ENCODE data around the gene VSTM2L. TPM values are rescaled to one million over a fixed set of nuclear protein-coding genes. Genes with fewer than 3 reads are reported as not detected.

The VSTM2L gene
- total RNA-seq, 2 experiments from 2014 or later, result not detected

- ChIA-PET CTCF (no interaction called here), POLR2A (no interaction called here)
- Mint-ChIP-seq H3K4me1 (no peaks in the 10 kb centered on the region), H3K9me3 (peaks cover 5% of the 10 kb centered on the region), H3K27me3 (peaks cover 19% of the 10 kb centered on the region), H3K4me3 (no peak overlapping the region), H3K36me3 (ENCODE audit: low read depth) (peaks cover 2% of the 10 kb centered on the region), H3K27ac (no peak overlapping the region)
- DNase-seq, result no peak
Measured at GRCh38 chr20:37968841-37969401, 66.0 kb downstream of the VSTM2L start.

GRCh38 chr20:37969949-37970855 is 67.3 kb downstream of the VSTM2L start:
- ChIA-PET CTCF (no interaction called here), POLR2A (no interaction called here)
- H3K36me3 Mint-ChIP-seq (ENCODE audit: low read depth), result peaks cover 2% of the 10 kb centered on the region
- no peak overlapping the region for H3K4me3 Mint-ChIP-seq
- no peak overlapping the region for H3K27ac Mint-ChIP-seq
- H3K27me3 Mint-ChIP-seq, result peaks cover 9% of the 10 kb centered on the region
- no peak for DNase-seq
- H3K4me1 Mint-ChIP-seq, result no peaks in the 10 kb centered on the region
- peaks cover 5% of the 10 kb centered on the region for H3K9me3 Mint-ChIP-seq

GRCh38 chr20:37970856-37971245 is 67.9 kb downstream of the VSTM2L start:
- ChIA-PET CTCF (no interaction called here), POLR2A (no interaction called here)
- H3K36me3 Mint-ChIP-seq (ENCODE audit: low read depth), result peaks cover 2% of the 10 kb centered on the region
- H3K4me3 Mint-ChIP-seq, result no peak overlapping the region
- peaks cover 5% of the 10 kb centered on the region for H3K9me3 Mint-ChIP-seq
- DNase-seq, result no peak
- H3K27me3 Mint-ChIP-seq, result peaks cover 8% of the 10 kb centered on the region
- no peak overlapping the region for H3K27ac Mint-ChIP-seq
- H3K4me1 Mint-ChIP-seq, result no peaks in the 10 kb centered on the region

- Mint-ChIP-seq H3K27ac (no peak overlapping the region), H3K36me3 (ENCODE audit: low read depth) (peaks cover 2% of the 10 kb centered on the region), H3K4me3 (no peak overlapping the region), H3K27me3 (peaks cover 4% of the 10 kb centered on the region), H3K4me1 (peaks cover 4% of the 10 kb centered on the region), H3K9me3 (no peaks in the 10 kb centered on the region)
- CTCF ChIA-PET, result no interaction called here
- POLR2A ChIA-PET, result no interaction called here
- no peak for DNase-seq
Measured at GRCh38 chr20:37971561-37972127, 68.7 kb downstream of the VSTM2L start.

GRCh38 chr20:37972256-37973058 is 69.5 kb downstream of the VSTM2L start:
- no peaks in the 10 kb centered on the region for H3K9me3 Mint-ChIP-seq
- H3K27me3 Mint-ChIP-seq, result no peaks in the 10 kb centered on the region
- ChIA-PET CTCF (no interaction called here), POLR2A (no interaction called here)
- no peak overlapping the region for H3K4me3 Mint-ChIP-seq
- H3K27ac Mint-ChIP-seq, result no peak overlapping the region
- H3K4me1 Mint-ChIP-seq, result peaks cover 8% of the 10 kb centered on the region
- H3K36me3 Mint-ChIP-seq (ENCODE audit: low read depth), result peaks cover 2% of the 10 kb centered on the region
- DNase-seq, result no peak

- DNase-seq, result no peak
- ChIA-PET POLR2A (no interaction called here), CTCF (no interaction called here)
- H3K4me1 Mint-ChIP-seq, result peaks cover 14% of the 10 kb centered on the region
- peaks cover 2% of the 10 kb centered on the region for H3K36me3 Mint-ChIP-seq (ENCODE audit: low read depth)
- no peaks in the 10 kb centered on the region for H3K9me3 Mint-ChIP-seq
- no peaks in the 10 kb centered on the region for H3K27me3 Mint-ChIP-seq
- H3K27ac Mint-ChIP-seq, result no peak overlapping the region
- no peak overlapping the region for H3K4me3 Mint-ChIP-seq
Measured at GRCh38 chr20:37973059-37973910, 70.4 kb downstream of the VSTM2L start.

- CTCF ChIA-PET, result interaction anchor here (0.6 kb wide), 1 partner anchor 412 kb away, joined by 3 read pairs; no protein-coding TSS in a partner anchor
- DNase-seq, result no peak
- Mint-ChIP-seq H3K4me1 (peaks cover 14% of the 10 kb centered on the region), H3K4me3 (no peak overlapping the region), H3K9me3 (no peaks in the 10 kb centered on the region), H3K27ac (no peak overlapping the region), H3K27me3 (no peaks in the 10 kb centered on the region), H3K36me3 (ENCODE audit: low read depth) (peaks cover 2% of the 10 kb centered on the region)
- POLR2A ChIA-PET, result no interaction called here
Measured at GRCh38 chr20:37976887-37977286, 74.0 kb downstream of the VSTM2L start.

GRCh38 chr20:37977338-37977737 is 74.4 kb downstream of the VSTM2L start:
- CTCF ChIA-PET, result no interaction called here
- no peak for DNase-seq
- no peaks in the 10 kb centered on the region for H3K27me3 Mint-ChIP-seq
- no peak overlapping the region for H3K27ac Mint-ChIP-seq
- peaks cover 3% of the 10 kb centered on the region for H3K36me3 Mint-ChIP-seq (ENCODE audit: low read depth)
- no peaks in the 10 kb centered on the region for H3K9me3 Mint-ChIP-seq
- peaks cover 14% of the 10 kb centered on the region for H3K4me1 Mint-ChIP-seq
- no peak overlapping the region for H3K4me3 Mint-ChIP-seq
- POLR2A ChIA-PET, result no interaction called here

- no peaks in the 10 kb centered on the region for H3K27me3 Mint-ChIP-seq
- peaks cover 7% of the 10 kb centered on the region for H3K36me3 Mint-ChIP-seq (ENCODE audit: low read depth)
- DNase-seq, result no peak
- H3K9me3 Mint-ChIP-seq, result no peaks in the 10 kb centered on the region
- H3K27ac Mint-ChIP-seq, result no peak overlapping the region
- H3K4me3 Mint-ChIP-seq, result no peak overlapping the region
- peaks cover 14% of the 10 kb centered on the region for H3K4me1 Mint-ChIP-seq
- ChIA-PET POLR2A (no interaction called here), CTCF (interaction anchor here (0.6 kb wide), 1 partner anchor 72 kb away, joined by 3 read pairs; no protein-coding TSS in a partner anchor)
Measured at GRCh38 chr20:37977786-37978185, 74.9 kb downstream of the VSTM2L start.

- no peaks in the 10 kb centered on the region for H3K27me3 Mint-ChIP-seq
- DNase-seq, result no peak
Measured at GRCh38 chr20:37979021-37979985, 76.4 kb downstream of the VSTM2L start.

GRCh38 chr20:37980383-37980782 is 77.5 kb downstream of the VSTM2L start:
- Mint-ChIP-seq H3K4me3 (no peak overlapping the region), H3K36me3 (ENCODE audit: low read depth) (peaks cover 8% of the 10 kb centered on the region), H3K27ac (no peak overlapping the region), H3K27me3 (no peaks in the 10 kb centered on the region), H3K4me1 (peaks cover 14% of the 10 kb centered on the region), H3K9me3 (no peaks in the 10 kb centered on the region)
- ChIA-PET CTCF (interaction anchor here (0.6 to 0.7 kb wide), 2 partner anchors 11 to 245 kb away, joined by 3 read pairs; no protein-coding TSS in a partner anchor), POLR2A (no interaction called here)
- no peak for DNase-seq

More at GRCh38 chr20:37979021-37979985, 76.4 kb downstream of the VSTM2L start:
- H3K4me1 Mint-ChIP-seq, result peaks cover 14% of the 10 kb centered on the region
- H3K36me3 Mint-ChIP-seq (ENCODE audit: low read depth), result peaks cover 8% of the 10 kb centered on the region
- no peak overlapping the region for H3K4me3 Mint-ChIP-seq
- no peak overlapping the region for H3K27ac Mint-ChIP-seq
- CTCF ChIA-PET, result interaction anchor here (0.7 kb wide), 2 partner anchors 50 to 244 kb away, joined by 3 read pairs; no protein-coding TSS in a partner anchor
- no peaks in the 10 kb centered on the region for H3K9me3 Mint-ChIP-seq
- POLR2A ChIA-PET, result no interaction called here

All from activated CD4-positive, alpha-beta T cell treated with anti-CD3 and anti-CD28 coated beads, Interleukin-2, amount 10 ng/mL, durations not matched to agents 7 days and 5 days (primary cell).